Measurements from ENCODE around the gene ZNF438.

The ZNF438 gene

GRCh38 chr10:31018356-31018750 is 13.3 kb downstream of the ZNF438 start:
- H3K4me2 ChIP-seq, result no peak overlapping the region
- no peak overlapping the region for H3K27ac ChIP-seq
- H3K9ac ChIP-seq, result no peak overlapping the region
- TF ChIP-seq Cebpa-rat (IDR thresholded peaks at IDR 0.05), result no peak
- no peaks in the 10 kb centered on the region for H3K4me1 ChIP-seq
- H3K36me3 ChIP-seq, result no peaks in the 10 kb centered on the region
- no peaks in the 10 kb centered on the region for H3K27me3 ChIP-seq
- H3K4me3 ChIP-seq, result no peak overlapping the region
- no peaks in the 10 kb centered on the region for H4K20me1 ChIP-seq
- H3K9me3 ChIP-seq, result no peaks in the 10 kb centered on the region

- H3K27me3 ChIP-seq, result no peaks in the 10 kb centered on the region
- no peak overlapping the region for H3K27ac ChIP-seq
- no peaks in the 10 kb centered on the region for H4K20me1 ChIP-seq
- 0 out of 2 replicates have a peak, but pooled peaks cover 3% of the 10 kb centered on the region for H3K9me3 ChIP-seq
- no peak overlapping the region for H3K4me2 ChIP-seq
- H3K36me3 ChIP-seq, result no peaks in the 10 kb centered on the region
- TF ChIP-seq Cebpa-rat (IDR thresholded peaks at IDR 0.05), result no peak
- no peak overlapping the region for H3K4me3 ChIP-seq
- no peaks in the 10 kb centered on the region for H3K4me1 ChIP-seq
- H3K9ac ChIP-seq, result no peak overlapping the region
These were observed 13.9 kb downstream of the ZNF438 start for GRCh38 chr10:31017534-31018355.

GRCh38 chr10:31014161-31014875 is 17.3 kb downstream of the ZNF438 start:
- Histone ChIP-seq H3K27me3 (no peaks in the 10 kb centered on the region), H3K27ac (no peak overlapping the region), H3K9ac (no peak overlapping the region), H3K36me3 (no peaks in the 10 kb centered on the region), H3K4me2 (no peak overlapping the region), H3K4me1 (no peaks in the 10 kb centered on the region), H4K20me1 (no peaks in the 10 kb centered on the region), H3K4me3 (no peak overlapping the region), H3K9me3 (0 out of 2 replicates have a peak, but pooled peaks cover 3% of the 10 kb centered on the region)
- no peak for TF ChIP-seq Cebpa-rat (IDR thresholded peaks at IDR 0.05)

- Histone ChIP-seq H3K27ac (no peak overlapping the region), H3K36me3 (no peaks in the 10 kb centered on the region), H3K4me2 (no peak overlapping the region), H3K27me3 (no peaks in the 10 kb centered on the region), H3K9ac (no peak overlapping the region), H4K20me1 (no peaks in the 10 kb centered on the region), H3K9me3 (0 out of 2 replicates have a peak, but pooled peaks cover 3% of the 10 kb centered on the region), H3K4me1 (no peaks in the 10 kb centered on the region), H3K4me3 (no peak overlapping the region)
- no peak for TF ChIP-seq Cebpa-rat (IDR thresholded peaks at IDR 0.05)
These were observed 18.3 kb downstream of the ZNF438 start for GRCh38 chr10:31013331-31013730.

GRCh38 chr10:31011665-31012022 is 20.0 kb downstream of the ZNF438 start:
- H3K9me3 ChIP-seq, result 0 out of 2 replicates have a peak, but pooled peaks cover 3% of the 10 kb centered on the region
- no peaks in the 10 kb centered on the region for H3K27me3 ChIP-seq
- H3K4me2 ChIP-seq, result no peak overlapping the region
- no peaks in the 10 kb centered on the region for H4K20me1 ChIP-seq
- no peaks in the 10 kb centered on the region for H3K36me3 ChIP-seq
- H3K9ac ChIP-seq, result no peak overlapping the region
- H3K4me1 ChIP-seq, result no peaks in the 10 kb centered on the region
- no peak for TF ChIP-seq Cebpa-rat (IDR thresholded peaks at IDR 0.05)
- H3K4me3 ChIP-seq, result no peak overlapping the region
- no peak overlapping the region for H3K27ac ChIP-seq

GRCh38 chr10:31011017-31011664 is 20.5 kb downstream of the ZNF438 start:
- Histone ChIP-seq H3K27ac (no peak overlapping the region), H3K9me3 (0 out of 2 replicates have a peak, but pooled peaks cover 3% of the 10 kb centered on the region), H3K4me3 (no peak overlapping the region), H3K9ac (no peak overlapping the region), H3K4me2 (no peak overlapping the region), H3K36me3 (no peaks in the 10 kb centered on the region), H3K27me3 (no peaks in the 10 kb centered on the region), H3K4me1 (no peaks in the 10 kb centered on the region), H4K20me1 (no peaks in the 10 kb centered on the region)
- TF ChIP-seq Cebpa-rat (IDR thresholded peaks at IDR 0.05), result no peak

- Histone ChIP-seq H3K9ac (no peak overlapping the region), H3K9me3 (0 out of 2 replicates have a peak, but pooled peaks cover 3% of the 10 kb centered on the region), H3K27ac (no peak overlapping the region), H3K4me3 (no peak overlapping the region), H3K4me2 (no peak overlapping the region), H3K4me1 (peaks cover 1% of the 10 kb centered on the region; the same call in 1 of the 2 replicates), H3K27me3 (no peaks in the 10 kb centered on the region), H3K36me3 (no peaks in the 10 kb centered on the region), H4K20me1 (no peaks in the 10 kb centered on the region)
- TF ChIP-seq Cebpa-rat (IDR thresholded peaks at IDR 0.05), result no peak
These were observed 21.6 kb downstream of the ZNF438 start for GRCh38 chr10:31010062-31010461.

- TF ChIP-seq Cebpa-rat (IDR thresholded peaks at IDR 0.05), result no peak
- peaks cover 10% of the 10 kb centered on the region for H3K4me1 ChIP-seq
These were observed 25.8 kb downstream of the ZNF438 start for GRCh38 chr10:31005895-31006294.

GRCh38 chr10:31004611-31005193 is 27.0 kb downstream of the ZNF438 start:
- Histone ChIP-seq H3K4me2 (peak overlapping the region; percentile 27), H3K36me3 (no peaks in the 10 kb centered on the region), H3K9ac (no peak overlapping the region), H3K27ac (no peak overlapping the region), H3K4me3 (no peak overlapping the region), H3K4me1 (peaks cover 10% of the 10 kb centered on the region), H4K20me1 (no peaks in the 10 kb centered on the region), H3K9me3 (no peaks in the 10 kb centered on the region), H3K27me3 (no peaks in the 10 kb centered on the region)
- no peak for TF ChIP-seq Cebpa-rat (IDR thresholded peaks at IDR 0.05)

More at GRCh38 chr10:31005895-31006294, 25.8 kb downstream of the ZNF438 start:
- no peak overlapping the region for H3K9ac ChIP-seq
- no peaks in the 10 kb centered on the region for H3K9me3 ChIP-seq
- H3K4me2 ChIP-seq, result no peak overlapping the region
- no peak overlapping the region for H3K4me3 ChIP-seq
- no peaks in the 10 kb centered on the region for H3K36me3 ChIP-seq
- H3K27me3 ChIP-seq, result no peaks in the 10 kb centered on the region
- H3K27ac ChIP-seq, result no peak overlapping the region
- no peaks in the 10 kb centered on the region for H4K20me1 ChIP-seq
